ENCODE results near the gene OR14I1.

OR14I1 gene

DNA sequence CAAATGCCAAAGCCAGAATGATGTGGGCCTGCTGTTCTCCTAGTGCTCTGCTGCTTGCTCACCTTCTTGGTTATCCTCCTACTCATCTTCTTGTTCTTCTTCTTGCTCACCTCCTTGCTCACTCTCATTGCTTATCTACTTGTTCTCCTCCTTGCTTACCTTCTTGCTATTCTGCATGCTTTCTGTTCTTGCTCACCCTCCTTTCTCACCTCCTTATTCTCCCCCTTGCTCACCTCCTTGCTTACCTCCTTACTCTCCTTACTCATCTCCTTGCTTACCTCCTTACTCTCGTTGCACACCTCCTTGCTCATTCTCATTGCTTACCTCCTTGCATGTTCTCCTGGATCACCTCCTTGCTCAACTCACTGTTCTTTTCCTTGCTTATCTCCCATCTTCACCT is at the start of gene OR14I1:
Gene OR14I1 (minus strand): TSS at position 53 of the 400 bp plus-strand sequence.
- DNase-seq: no peak

GRCh38 chr1:248751635-248752034 is 49.1 kb upstream of the OR14I1 start:
- no peak for DNase-seq

DNA sequence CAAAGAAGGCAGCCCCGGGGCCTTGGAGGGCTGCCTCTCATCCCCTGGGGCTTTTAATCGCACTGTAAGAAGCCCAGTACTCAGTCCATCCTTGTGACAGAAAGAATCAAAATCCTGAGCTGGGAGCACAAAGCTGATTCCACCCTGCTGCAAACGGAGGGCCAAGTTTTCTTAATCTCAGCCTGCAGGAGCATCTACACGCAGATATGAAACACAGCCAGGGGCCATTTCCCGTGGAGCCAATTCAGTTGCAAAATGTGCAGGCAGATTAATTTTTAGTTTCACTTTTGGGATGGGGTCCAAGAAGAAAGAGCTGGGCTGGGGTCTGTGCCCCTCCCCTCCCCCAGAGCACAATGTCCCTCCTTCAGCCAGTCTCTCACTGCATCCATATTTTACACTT is 48.6 kb upstream of the OR14I1 start:
- no peak for DNase-seq

DNA sequence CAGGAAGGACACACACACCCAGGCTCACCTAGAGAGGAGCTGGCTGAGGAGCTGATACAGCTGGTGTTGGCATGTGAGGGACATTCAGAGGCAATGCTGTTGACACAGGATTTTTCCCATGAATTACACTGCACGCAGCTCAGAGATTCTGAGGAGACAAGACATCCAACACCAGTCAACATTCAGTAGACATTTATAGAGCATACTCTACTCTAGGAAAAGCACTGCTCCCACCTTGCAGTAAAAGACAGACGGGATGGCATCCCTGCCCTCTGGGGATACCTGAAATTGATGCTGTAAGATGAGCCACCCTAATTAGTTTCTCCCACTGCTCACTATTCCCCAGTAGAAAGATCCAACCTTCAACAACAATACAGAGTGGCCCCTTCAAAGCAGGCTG is 47.9 kb upstream of the OR14I1 start:
- DNase-seq: no peak

DNA sequence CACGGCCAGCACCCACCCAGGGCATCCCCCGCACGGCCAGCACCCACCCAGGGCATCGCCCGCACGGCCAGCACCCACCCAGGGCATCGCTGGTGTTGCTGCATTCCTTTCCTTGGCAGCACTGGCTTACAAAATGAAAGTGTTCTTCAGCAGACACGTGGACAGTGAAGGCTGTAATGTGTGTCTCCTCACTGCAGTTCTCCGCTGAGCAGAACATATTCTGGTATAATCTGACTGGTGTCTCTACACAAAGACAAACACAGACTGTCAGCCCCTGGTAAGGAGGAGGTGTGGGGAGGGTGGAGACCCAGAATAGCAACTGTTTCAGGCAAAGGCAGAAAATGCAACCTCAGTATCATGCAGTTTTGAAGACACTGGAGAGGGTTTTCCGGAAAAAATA is 45.6 kb upstream of the OR14I1 start:
- no peak for DNase-seq

GRCh38 chr1:248740876-248741275 is 38.3 kb upstream of the OR14I1 start:
- DNase-seq: no peak

GRCh38 chr1:248739572-248740205 is 37.1 kb upstream of the OR14I1 start:
- no peak for DNase-seq

GRCh38 chr1:248737457-248737856 is 34.9 kb upstream of the OR14I1 start:
- DNase-seq: no peak

GRCh38 chr1:248736977-248737376 is 34.4 kb upstream of the OR14I1 start:
- DNase-seq: no peak

GRCh38 chr1:248733566-248733965 is 31.0 kb upstream of the OR14I1 start:
- DNase-seq: no peak

- no peak for DNase-seq
Measured at GRCh38 chr1:248730507-248731335, 28.2 kb upstream of the OR14I1 start.

DNA sequence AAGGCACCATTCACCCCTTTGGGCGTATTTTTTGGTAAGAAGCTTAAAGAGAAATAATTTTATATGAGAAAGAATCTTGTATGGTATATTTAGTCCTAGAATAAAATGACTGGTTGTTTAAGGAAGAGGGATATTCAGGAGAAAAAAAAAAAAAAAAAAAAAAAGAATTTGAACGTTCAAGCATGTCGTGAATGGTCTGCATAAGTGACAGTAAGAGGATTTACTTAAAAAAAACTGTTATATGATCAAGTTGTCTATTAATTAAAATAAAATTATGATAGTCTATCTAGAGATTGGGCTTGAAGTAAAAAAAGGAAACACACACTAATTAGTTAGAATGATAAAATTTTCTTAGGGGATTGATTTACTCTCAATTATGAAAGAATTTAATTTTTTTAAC is 11.7 kb upstream of the OR14I1 start:
- no peak for DNase-seq

DNA sequence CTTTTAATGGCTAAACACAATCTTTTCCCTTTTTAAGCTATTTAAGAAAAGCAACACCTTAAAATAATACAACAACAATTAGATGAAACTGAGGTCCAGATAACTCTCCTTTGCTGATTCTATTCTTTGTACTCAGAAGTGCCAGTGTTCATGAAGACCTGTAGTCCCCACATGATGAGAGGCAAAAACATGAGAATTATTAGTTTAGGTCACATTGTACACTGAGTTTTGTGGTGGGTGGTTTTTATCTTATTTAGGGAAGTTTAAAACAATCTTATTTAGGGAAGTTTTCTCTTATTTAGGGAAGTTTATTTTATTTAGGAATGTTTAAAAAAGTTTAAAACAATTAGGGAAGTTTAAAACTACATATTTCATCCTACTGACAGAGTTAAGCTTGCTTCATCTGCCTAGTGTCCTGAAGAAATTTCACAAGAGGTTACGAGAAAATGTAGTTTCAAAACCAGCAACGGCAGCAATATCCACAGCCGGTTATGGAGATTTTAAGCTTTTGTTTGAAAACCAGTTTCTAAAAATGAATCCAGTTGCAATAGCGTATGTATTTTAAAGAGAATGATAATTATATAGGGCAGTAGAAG is 7.8 kb upstream of the OR14I1 start:
- DNase-seq: no peak

DNA sequence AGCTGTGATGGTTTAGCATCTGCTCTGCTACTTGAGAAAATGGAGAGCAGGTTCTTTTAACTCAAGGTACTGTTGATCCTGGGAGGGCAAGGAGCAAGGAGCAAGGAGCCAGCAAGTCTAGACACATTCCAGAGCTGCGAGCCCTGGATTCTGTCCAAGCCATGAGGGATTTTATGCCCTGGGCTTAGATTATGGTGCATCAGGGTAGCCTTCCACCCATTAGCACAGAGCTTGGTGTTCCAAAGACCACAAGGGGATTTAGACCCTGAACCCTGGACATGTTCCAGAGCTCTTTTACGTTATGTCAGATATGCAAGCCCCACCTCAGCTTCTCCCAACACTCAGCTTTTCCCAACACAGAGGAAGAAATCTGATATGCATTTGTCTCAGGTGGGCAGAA is 2.0 kb upstream of the OR14I1 start:
- DNase-seq: no peak

DNA sequence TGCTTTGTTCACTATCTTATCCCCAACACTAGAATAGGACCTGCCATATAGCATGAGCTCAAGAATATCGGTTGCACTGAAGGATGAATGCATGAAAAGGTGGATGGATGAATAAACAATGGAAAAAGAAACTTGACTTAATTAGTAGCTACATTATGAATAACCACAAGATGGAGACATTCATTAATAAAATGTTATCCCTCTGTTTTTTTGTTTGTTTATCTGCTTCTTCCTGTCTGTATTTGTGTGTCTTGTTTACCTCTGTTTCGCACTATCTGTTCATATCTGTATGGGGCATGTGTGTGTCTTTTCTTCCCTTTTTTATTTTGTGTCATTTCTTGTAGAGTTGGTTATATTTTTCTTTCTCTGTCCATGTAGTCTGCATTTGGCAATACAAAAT is 1.1 kb upstream of the OR14I1 start:
- no peak for DNase-seq

DNA sequence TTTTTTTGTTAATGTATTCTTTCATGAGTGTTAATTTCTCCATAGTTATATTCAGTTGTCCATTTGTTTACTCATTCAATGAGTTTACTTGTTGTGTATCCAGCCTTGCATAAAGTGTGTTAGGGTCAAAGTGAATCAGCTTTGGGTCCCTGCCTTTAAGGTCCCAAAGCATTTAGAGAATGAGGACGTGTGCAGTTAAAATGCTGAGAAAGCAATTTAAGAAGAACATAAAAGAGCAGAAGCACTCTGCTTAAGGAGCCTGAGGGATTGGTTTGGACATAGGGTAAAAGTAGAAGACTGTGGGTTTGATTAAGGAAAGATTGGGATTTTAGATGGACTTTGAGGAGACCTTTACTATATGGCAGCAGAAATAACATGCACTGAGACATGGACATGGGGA is 3.5 kb downstream of the OR14I1 start:
- no peak for DNase-seq

DNA sequence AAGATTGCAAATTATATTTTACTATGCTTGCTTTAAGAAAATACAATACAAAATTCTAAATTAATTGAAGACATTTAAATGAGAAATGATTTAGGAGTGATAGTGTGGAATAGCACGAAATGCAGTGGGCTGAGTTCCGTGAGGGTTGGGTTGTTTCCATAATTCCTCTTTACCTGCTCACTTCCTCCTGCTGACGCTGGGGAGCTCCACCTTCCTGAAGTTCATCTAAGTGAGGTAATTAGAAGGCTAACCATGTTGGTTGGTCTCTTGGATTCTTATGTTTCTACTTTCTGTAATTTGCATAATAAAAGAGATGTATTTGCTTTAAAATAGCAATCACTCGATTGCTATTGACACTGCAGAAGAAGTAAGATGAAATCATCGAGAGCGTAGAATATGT is 4.7 kb downstream of the OR14I1 start:
- DNase-seq: no peak

GRCh38 chr1:248696774-248697173 is 5.8 kb downstream of the OR14I1 start:
- DNase-seq: no peak

GRCh38 chr1:248696261-248696660 is 6.3 kb downstream of the OR14I1 start:
- DNase-seq: no peak

GRCh38 chr1:248695451-248696132 is 7.0 kb downstream of the OR14I1 start:
- DNase-seq: no peak

GRCh38 chr1:248691567-248692155 is 10.9 kb downstream of the OR14I1 start:
- no peak for DNase-seq

DNA sequence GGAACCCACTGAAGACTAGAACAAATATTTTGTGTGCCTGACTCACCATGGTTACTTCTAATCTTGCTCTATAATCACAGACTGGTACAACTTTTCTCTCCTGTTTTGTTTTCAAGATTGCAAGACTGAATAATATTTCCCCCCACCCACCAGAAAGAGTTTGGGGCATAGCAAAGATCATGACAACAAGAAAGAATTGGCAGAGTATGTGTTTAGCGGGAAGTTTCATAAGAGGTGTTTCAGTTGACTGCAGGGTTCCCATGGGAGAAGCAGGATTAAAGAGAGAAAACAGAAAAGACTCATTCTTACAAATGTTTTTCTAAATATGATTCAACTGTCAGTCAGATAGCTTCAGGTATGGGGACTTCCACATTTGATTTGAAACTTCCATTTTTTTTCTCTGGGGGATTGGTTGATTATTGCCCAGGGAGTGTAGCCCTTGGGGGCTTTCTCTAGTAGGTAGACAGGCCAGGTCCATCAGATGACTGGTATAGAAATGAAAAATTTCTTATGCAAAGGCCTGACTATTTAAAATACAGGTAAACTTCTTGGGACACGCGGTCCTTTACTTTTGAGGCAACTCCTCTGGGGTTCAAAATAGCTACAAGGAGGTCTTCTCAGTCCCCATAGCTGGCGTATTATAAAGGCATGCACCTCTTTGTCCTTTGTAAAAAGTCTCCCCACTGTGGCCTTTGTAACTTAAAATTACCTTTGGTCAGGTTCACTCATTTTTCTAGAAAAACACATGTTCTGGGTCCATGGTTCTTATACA is 13.9 kb downstream of the OR14I1 start:
- DNase-seq: no peak
